Adrenal gland (tissue), 12 donors: ENCODE data around the gene CMIP. TPM values are rescaled to one million over a fixed set of nuclear protein-coding genes. Genes with fewer than 3 reads are reported as not detected.
A peak's percentile ranks its signal among the peaks of the same experiment; 100 is the strongest.

ENCODE experiments used
- DNase-seq, 7 donors: peaks; one replicate each; pipeline ENCODE4 v3.0.0-alpha.2; 2019 to 2020
- H3K27ac ChIP-seq, 5 donors: fragments of 200-600 bp; sonication (generic) in 4 of 5; 1 replicate in 3 of 5; 2 replicates in 2 of 5; pipeline versions ENCODE4 v1.5.1 to v1.8.0; 2016 to 2020; ENCODE audit warnings: mild to moderate bottlenecking in 1 of 5
- H3K27me3 ChIP-seq: fragments of 200-600 bp; 2 replicates; pipeline ENCODE4 v1.8.0; 2021
- H3K36me3 ChIP-seq, 2 donors: fragments of 200-600 bp; replicated peaks in 1 of 2; 1 replicate in 1 of 2; 2 replicates in 1 of 2; pipeline versions ENCODE4 v1.5.1 to v1.8.0; 2018 to 2022
- H3K4me1 ChIP-seq, 2 donors: fragments of 200-600 bp; replicated peaks in 1 of 2; 1 replicate in 1 of 2; 2 replicates in 1 of 2; pipeline versions ENCODE4 v1.5.1 to v1.8.0; 2018 to 2021
- H3K4me3 ChIP-seq, 4 donors: fragments of 200-600 bp; sonication (generic) in 3 of 4; one replicate each; pipeline ENCODE4 v1.5.1; 2016 to 2018
- H3K9me3 ChIP-seq, 3 donors: fragments of 200-600 bp; sonication (generic) in 1 of 3; replicated peaks in 1 of 3; 1 replicate in 2 of 3; 2 replicates in 1 of 3; pipeline versions ENCODE4 v1.5.1 to v1.8.0; 2016 to 2021
- POLR2A ChIP-seq, 2 donors: fragments of 450-650 bp; IDR thresholded peaks; one replicate each; pipeline ENCODE4 v1.6.1; 2017; ENCODE audit warnings: antibody characterized with exemption in 2 of 2, mild to moderate bottlenecking in 2 of 2, moderate library complexity in 1 of 2
- WGBS, 4 donors: extraction: QIAGEN DNeasy Blood & Tissue Kit in 2 of 4; methylation state at CpG; one replicate each; pipeline versions ENCODE4 v1.1.5 to v1.1.7; 2013 to 2017; 5-methylcytosine and 5-hydroxymethylcytosine counted together
- intact Hi-C, 2 donors: fragments of 100-400 bp; cut with DNase I; formaldehyde crosslinking; loops; one replicate each; pipeline versions ENCODE4 v1.14.1 to v1.15.0; 2022 to 2023
- polyA plus RNA-seq, 3 donors: library from polyadenylated mRNA; stranded (reverse); fragments of 200-250 nt in 2 of 3; fragments of 350-450 nt in 1 of 3; fragmentation: Illumina TruSeq in 1 of 3; extraction: RNeasy Lipid Tissue Mini Kit (QIAGEN cat#74804) in 1 of 3; gene quantifications; one replicate each; pipeline ENCODE4 v1.2.3, GENCODE V29; 2013 to 2014
- total RNA-seq, 9 donors: library from RNA; depleted of rRNA in 4 of 9; stranded (reverse); fragments of >200 nt in 4 of 9; fragments of 120-200 nt in 1 of 9; fragmentation: NEBNext Ultra II Directional in 1 of 9; extraction: Animal tissue kit (Norgen Biotek cat#: 25700) in 1 of 9; gene quantifications; one replicate each; pipeline versions ENCODE4 v1.1.0 to v1.2.4, GENCODE V29; 2013 to 2023
- TF ChIP-seq, protein P1 (sequence below), 6 experiments: fragments of 450-650 bp in 4 of 6; fragments of 200-600 bp in 2 of 6; sonication (generic) in 1 of 6; IDR thresholded peaks; 1 replicate in 5 of 6; 2 replicates in 1 of 6; pipeline versions ENCODE4 v1.5.1 to v1.8.0; 2016 to 2021; ENCODE audit warnings: antibody characterized with exemption in 6 of 6, mild to moderate bottlenecking in 2 of 6, moderate library complexity in 1 of 6
- donor health status: healthy with polysubstance abuse.
- donor health status: Bipolar disorder and iron deficiency.
- donor health status: DM: yes; HTN: yes; CAD: no.
- donor health status: DM: no; HTN: no; CAD: no.
- donor health status: DM: no; HTN: no; CAD: no.
- donor health status: DM: yes; HTN: yes; CAD: no.

CMIP gene
- total and polyA plus RNA-seq, 12 donors: 8.1 to 87.9 (median 42.5) TPM

DNA sequence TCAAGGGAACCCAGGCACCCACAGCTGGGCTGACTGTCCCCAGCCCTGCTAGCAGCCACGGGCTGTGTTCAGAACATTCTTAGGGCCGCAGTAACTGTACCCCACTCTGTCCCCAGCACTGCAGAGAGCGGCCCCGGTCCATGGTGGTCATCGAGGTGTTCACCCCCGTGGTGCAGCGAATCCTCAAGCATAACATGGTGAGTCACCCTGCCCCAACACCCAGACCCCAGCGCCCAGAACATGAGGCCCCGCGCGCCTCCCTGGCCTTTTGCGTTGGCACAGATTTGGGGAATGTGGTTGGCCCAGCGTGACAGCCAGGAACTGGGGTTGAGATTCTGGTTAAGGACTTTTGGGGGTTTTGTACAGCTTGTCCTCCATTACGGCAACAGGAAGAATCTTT, 219.5 kb downstream of the CMIP start:
- Histone ChIP-seq H3K4me3 (no peak overlapping the region), H3K27ac (no peak overlapping the region), H3K4me1 (peaks cover 0 to 5% of the 10 kb centered on the region in 2 donors), H3K36me3 (peaks cover 0 to 49% of the 10 kb centered on the region in 2 donors), H3K27me3 (no peaks in the 10 kb centered on the region), H3K9me3 (no peaks in the 10 kb centered on the region)
- TF ChIP-seq POLR2A (IDR thresholded peaks at IDR 0.05): no peak
- TF ChIP-seq, protein P1, sequence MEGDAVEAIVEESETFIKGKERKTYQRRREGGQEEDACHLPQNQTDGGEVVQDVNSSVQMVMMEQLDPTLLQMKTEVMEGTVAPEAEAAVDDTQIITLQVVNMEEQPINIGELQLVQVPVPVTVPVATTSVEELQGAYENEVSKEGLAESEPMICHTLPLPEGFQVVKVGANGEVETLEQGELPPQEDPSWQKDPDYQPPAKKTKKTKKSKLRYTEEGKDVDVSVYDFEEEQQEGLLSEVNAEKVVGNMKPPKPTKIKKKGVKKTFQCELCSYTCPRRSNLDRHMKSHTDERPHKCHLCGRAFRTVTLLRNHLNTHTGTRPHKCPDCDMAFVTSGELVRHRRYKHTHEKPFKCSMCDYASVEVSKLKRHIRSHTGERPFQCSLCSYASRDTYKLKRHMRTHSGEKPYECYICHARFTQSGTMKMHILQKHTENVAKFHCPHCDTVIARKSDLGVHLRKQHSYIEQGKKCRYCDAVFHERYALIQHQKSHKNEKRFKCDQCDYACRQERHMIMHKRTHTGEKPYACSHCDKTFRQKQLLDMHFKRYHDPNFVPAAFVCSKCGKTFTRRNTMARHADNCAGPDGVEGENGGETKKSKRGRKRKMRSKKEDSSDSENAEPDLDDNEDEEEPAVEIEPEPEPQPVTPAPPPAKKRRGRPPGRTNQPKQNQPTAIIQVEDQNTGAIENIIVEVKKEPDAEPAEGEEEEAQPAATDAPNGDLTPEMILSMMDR (IDR thresholded peaks at IDR 0.05): no peak
- no peak for DNase-seq
- intact Hi-C loops: no loop called here
- 93 to 97% (median 94%) methylated on average over 4 to 14 of the region's 14 CpGs for WGBS, 4 donors

DNA sequence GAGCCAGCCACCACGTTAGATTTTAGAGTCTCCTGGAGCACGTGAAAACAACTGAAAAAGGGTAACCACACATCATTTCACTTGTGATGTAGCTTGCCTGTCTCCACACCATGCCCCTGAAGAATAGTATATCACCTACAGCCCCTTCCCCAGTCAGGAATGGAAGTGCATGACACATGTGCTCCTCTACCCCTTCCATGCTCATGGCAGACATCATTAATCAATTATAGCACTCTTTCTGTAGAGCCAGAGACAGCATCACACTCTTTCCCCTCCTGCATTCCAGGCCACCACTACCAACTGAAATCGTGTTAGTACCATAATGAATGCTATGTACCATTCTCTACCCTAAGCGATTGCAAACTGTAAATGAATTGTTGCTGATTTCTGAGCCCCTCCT, 221.0 kb downstream of the CMIP start:
- no peak for DNase-seq
- WGBS, 4 donors: 71 to 88% (median 78%) methylated on average over 3 to 4 of the region's 4 CpGs
- intact Hi-C loops: loop anchor here in 1 of 2 donors (5.0 kb wide), 1 partner anchor 42 kb away; no protein-coding TSS in a partner anchor
- Histone ChIP-seq H3K27me3 (no peaks in the 10 kb centered on the region), H3K4me3 (no peak overlapping the region), H3K4me1 (peaks cover 0 to 5% of the 10 kb centered on the region in 2 donors), H3K27ac (no peak overlapping the region), H3K9me3 (no peaks in the 10 kb centered on the region), H3K36me3 (peaks cover 0 to 47% of the 10 kb centered on the region in 2 donors)
- TF ChIP-seq, protein P1 (IDR thresholded peaks at IDR 0.05): no peak
- TF ChIP-seq POLR2A (IDR thresholded peaks at IDR 0.05): no peak

DNA sequence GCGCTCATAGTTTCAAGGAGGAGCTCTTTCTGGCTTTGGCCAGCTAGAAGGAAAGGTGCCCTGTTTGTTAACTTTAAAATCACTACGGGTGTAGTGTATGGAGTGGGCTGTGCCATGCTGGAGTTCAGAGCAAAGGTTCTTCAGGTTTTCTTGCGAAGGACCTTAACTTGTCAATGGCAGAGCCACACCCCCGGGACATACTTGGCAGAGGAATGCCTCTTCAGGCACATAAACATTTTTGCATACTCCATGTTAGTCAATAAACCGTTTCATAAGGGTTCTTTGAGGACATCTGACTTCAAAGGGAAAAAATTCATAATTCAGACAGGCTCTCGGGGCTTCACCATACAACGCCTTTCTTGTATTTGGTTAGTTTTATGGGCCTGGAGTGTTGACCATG, 221.5 kb downstream of the CMIP start:
- 87 to 89% (median 88%) methylated on average over 7 of the region's 7 CpGs for WGBS, 4 donors
- TF ChIP-seq POLR2A (IDR thresholded peaks at IDR 0.05): no peak
- TF ChIP-seq, protein P1 (IDR thresholded peaks at IDR 0.05): no peak
- no peaks in the 10 kb centered on the region for H3K27me3 ChIP-seq
- DNase-seq: no peak
- H3K4me1 ChIP-seq: peaks cover 0 to 5% of the 10 kb centered on the region in 2 donors
- H3K4me3 ChIP-seq: no peak overlapping the region
- no peaks in the 10 kb centered on the region for H3K9me3 ChIP-seq
- intact Hi-C loops: loop anchor here in 1 of 2 donors (5.0 kb wide), 1 partner anchor 41 kb away; no protein-coding TSS in a partner anchor
- H3K36me3 ChIP-seq: peaks cover 0 to 45% of the 10 kb centered on the region in 2 donors
- H3K27ac ChIP-seq: no peak overlapping the region

DNA sequence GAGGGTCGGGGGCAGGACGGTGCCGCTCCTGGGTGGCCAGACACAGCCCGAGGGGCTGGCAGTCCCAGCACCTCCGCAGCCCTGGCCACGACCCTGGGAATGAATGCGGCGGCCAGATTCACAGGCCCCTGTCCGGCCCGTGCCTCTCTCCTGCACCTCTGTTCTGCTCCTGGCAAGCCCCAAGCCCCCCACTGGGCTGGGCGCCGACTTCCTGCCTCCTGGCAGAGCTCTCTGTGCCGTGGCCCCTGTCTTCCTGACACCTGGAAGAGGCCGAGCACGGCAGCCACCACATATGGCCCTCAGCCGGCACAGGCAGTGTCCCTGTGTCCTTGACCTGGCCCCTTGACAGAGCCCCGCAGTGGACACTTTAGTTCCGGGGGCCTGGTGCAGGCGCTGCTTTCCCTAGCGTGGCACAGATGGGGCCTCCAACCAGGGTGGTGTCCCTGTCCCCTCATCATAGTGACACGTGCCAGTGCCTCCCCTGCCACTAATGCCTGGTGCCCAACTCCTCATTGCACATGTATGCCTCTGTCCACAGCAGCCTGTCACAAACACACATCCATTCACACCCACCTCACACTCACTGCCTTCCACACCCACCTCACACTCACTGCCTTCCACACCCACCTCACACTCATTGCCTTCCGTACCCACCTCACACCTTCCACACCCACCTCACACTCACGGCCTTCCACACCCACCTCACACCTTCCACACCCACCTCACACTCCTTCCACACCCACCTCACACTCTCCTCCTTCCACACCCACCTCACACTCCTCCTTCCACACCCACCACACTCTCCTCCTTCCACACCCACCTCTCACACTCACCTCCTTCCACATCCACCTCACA, 223.9 kb downstream of the CMIP start:
- TF ChIP-seq POLR2A (IDR thresholded peaks at IDR 0.05): no peak
- TF ChIP-seq, protein P1 (IDR thresholded peaks at IDR 0.05): no peak
- H3K9me3 ChIP-seq: no peaks in the 10 kb centered on the region
- no peak for DNase-seq
- intact Hi-C loops: loop anchor here in 1 of 2 donors (5.0 kb wide), 1 partner anchor 39 kb away; no protein-coding TSS in a partner anchor
- no peak overlapping the region for H3K4me3 ChIP-seq
- WGBS, 4 donors: 68 to 78% (median 75%) methylated on average over 12 to 23 of the region's 23 CpGs
- H3K27ac ChIP-seq: peak overlapping the region in 1 of 5 donors; percentile 34
- peaks cover 0 to 5% of the 10 kb centered on the region in 2 donors for H3K4me1 ChIP-seq
- H3K36me3 ChIP-seq: peaks cover 0 to 46% of the 10 kb centered on the region in 2 donors
- H3K27me3 ChIP-seq: no peaks in the 10 kb centered on the region
